Spinal cord (tissue), 10 donors: ENCODE data around the gene ICAM4. TPM values are rescaled to one million over a fixed set of nuclear protein-coding genes. Genes with fewer than 3 reads are reported as not detected.

Experiments used
- DNase-seq, 6 donors: peaks; one replicate each; pipeline versions ENCODE4 v3.0.0 to v3.0.0-alpha.2; 2013 to 2015; ENCODE audit warnings: low spot score in 6 of 6, low read depth in 4 of 6
- H3K27ac ChIP-seq: one replicate; pipeline ENCODE4 v1.5.1; 2013; ENCODE audit warnings: low read depth, low read length, control low read depth
- H3K27me3 ChIP-seq: one replicate; pipeline ENCODE4 v1.6.1; 2013; ENCODE audit warnings: low read length; ENCODE audit not compliant: control insufficient read depth, insufficient read depth
- H3K36me3 ChIP-seq: one replicate; pipeline ENCODE4 v1.6.1; 2013; ENCODE audit warnings: low read length; ENCODE audit not compliant: control insufficient read depth, insufficient read depth
- H3K4me1 ChIP-seq: one replicate; pipeline ENCODE4 v1.6.1; 2013; ENCODE audit warnings: low read length; ENCODE audit not compliant: control insufficient read depth, insufficient read depth
- H3K4me3 ChIP-seq: one replicate; pipeline ENCODE4 v1.5.1; 2013; ENCODE audit warnings: low read depth, low read length, control low read depth
- H3K9me3 ChIP-seq: one replicate; pipeline ENCODE4 v1.6.1; 2013; ENCODE audit warnings: low read length; ENCODE audit not compliant: control insufficient read depth, insufficient read depth
- WGBS: methylation state at CpG from one replicate; pipeline ENCODE4 v1.1.5; 2013; ENCODE audit warnings: missing lambda C conversion rate; ENCODE audit not compliant: insufficient coverage; 5-methylcytosine and 5-hydroxymethylcytosine counted together
- polyA plus RNA-seq, 2 donors: library from polyadenylated mRNA; unstranded; fragments of 120-200 nt; gene quantifications; one replicate each; pipeline ENCODE4 v1.2.1, GENCODE V29; 2013; ENCODE audit not compliant: insufficient read length in 2 of 2
- total RNA-seq, 2 donors: library from RNA; depleted of rRNA in 1 of 2; stranded (reverse); fragments of 120-200 nt in 1 of 2; fragments of >200 nt in 1 of 2; gene quantifications; one replicate each; pipeline versions ENCODE4 v1.2.3 to v1.2.4, GENCODE V29; 2013 to 2014
- donor health status: healthy.

The ICAM4 gene
- total and polyA plus RNA-seq, 4 donors: 0.42 to 1.8 (median 1.1) TPM; not detected in 1

DNA sequence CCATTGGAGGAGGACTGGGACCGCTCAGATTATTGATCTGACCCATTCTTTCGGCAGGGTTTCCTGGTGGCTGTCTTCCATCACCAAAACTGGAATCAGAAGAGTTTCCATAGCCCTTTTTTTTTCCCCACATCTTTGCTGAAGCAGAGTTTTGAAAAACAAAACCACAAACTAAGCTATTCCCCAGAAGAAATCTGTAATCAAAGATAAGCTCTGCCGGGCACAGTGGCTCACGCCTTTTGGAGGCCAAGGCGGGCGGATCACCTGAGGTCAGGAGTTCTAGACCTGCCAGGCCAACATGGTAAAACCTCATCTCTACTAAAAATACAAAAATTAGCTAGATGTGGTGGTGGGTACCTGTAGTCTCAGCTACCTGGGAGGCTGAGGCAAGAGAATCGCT lies 20.0 kb upstream of the ICAM4 start:
- 88% methylated on average over 2 of the region's 7 CpGs for WGBS

GRCh38 chr19:10268071-10268470 lies 18.7 kb upstream of the ICAM4 start:
- 81% methylated on average over 6 of the region's 6 CpGs for WGBS
- Histone ChIP-seq H3K27ac (peak overlapping the region; percentile 25), H3K4me3 (no peak overlapping the region), H3K27me3 (peaks cover 47% of the 10 kb centered on the region), H3K9me3 (no peaks in the 10 kb centered on the region), H3K36me3 (no peaks in the 10 kb centered on the region), H3K4me1 (peaks cover 20% of the 10 kb centered on the region)
- no peak for DNase-seq

More for the DNA sequence above, 20.0 kb upstream of the ICAM4 start:
- H3K27me3 ChIP-seq: peaks cover 36% of the 10 kb centered on the region
- H3K36me3 ChIP-seq: no peaks in the 10 kb centered on the region
- DNase-seq: no peak
- H3K27ac ChIP-seq: no peak overlapping the region
- H3K9me3 ChIP-seq: no peaks in the 10 kb centered on the region
- no peak overlapping the region for H3K4me3 ChIP-seq
- H3K4me1 ChIP-seq: peaks cover 20% of the 10 kb centered on the region

DNA sequence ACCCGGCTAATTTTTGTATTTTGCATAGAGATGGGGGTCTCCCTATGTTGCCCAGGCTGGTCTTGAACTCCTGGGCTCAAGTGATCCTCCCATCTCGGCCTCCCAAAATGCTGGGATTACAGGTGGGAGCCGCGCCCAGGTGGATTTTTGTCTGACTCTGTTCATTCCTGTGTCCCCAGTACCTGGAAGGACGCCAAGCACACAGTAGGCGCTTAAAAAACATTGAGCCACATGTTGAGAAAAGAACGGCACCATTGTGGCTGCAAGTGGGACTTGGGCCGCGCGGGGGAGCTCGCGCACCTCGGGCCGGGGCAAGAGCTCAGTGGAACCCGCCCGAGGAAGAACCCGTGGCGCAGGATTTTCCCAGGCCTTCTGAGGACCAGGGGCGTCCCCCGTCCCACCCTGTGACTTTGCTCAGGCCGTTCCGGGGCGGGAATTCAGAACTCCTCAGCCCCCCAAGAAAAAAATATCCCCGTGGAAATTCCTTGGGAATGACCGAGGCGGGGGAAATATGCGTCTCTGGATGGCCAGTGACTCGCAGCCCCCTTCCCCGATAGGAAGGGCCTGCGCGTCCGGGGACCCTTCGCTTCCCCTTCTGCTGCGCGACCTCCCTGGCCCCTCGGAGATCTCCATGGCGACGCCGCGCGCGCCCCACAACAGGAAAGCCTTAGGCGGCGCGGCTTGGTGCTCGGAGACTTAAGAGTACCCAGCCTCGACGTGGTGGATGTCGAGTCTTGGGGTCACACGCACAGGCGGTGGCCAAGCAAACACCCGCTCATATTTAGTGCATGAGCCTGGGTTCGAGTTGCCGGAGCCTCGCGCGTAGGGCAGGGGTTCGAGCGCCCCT lies 17.2 kb upstream of the ICAM4 start:
- H3K9me3 ChIP-seq: no peaks in the 10 kb centered on the region
- peaks cover 20% of the 10 kb centered on the region for H3K4me1 ChIP-seq
- peak in 2 of 6 donors; percentile 63 to 80 for DNase-seq
- no peaks in the 10 kb centered on the region for H3K36me3 ChIP-seq
- H3K4me3 ChIP-seq: peak overlapping the region; percentile 38
- 4% methylated on average over 59 of the region's 59 CpGs for WGBS
- peaks cover 47% of the 10 kb centered on the region for H3K27me3 ChIP-seq
- peak overlapping the region; percentile 52 for H3K27ac ChIP-seq

DNA sequence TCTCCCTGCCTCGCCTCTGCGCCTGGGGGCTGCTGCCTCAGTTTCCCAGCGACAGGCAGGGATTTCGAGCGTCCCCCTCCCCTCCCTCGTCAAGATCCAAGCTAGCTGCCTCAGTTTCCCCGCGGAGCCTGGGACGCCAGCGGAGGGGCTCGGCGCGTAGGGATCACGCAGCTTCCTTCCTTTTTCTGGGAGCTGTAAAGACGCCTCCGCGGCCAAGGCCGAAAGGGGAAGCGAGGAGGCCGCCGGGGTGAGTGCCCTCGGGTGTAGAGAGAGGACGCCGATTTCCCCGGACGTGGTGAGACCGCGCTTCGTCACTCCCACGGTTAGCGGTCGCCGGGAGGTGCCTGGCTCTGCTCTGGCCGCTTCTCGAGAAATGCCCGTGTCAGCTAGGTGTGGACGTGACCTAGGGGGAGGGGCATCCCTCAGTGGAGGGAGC lies 16.6 kb upstream of the ICAM4 start:
- WGBS: 6% methylated on average over 36 of the region's 37 CpGs
- no peaks in the 10 kb centered on the region for H3K9me3 ChIP-seq
- peak in 1 of 6 donors; percentile 25 for DNase-seq
- H3K27ac ChIP-seq: peak overlapping the region; percentile 52
- no peaks in the 10 kb centered on the region for H3K36me3 ChIP-seq
- H3K4me1 ChIP-seq: peaks cover 20% of the 10 kb centered on the region
- peaks cover 47% of the 10 kb centered on the region for H3K27me3 ChIP-seq
- H3K4me3 ChIP-seq: peak overlapping the region; percentile 38

DNA sequence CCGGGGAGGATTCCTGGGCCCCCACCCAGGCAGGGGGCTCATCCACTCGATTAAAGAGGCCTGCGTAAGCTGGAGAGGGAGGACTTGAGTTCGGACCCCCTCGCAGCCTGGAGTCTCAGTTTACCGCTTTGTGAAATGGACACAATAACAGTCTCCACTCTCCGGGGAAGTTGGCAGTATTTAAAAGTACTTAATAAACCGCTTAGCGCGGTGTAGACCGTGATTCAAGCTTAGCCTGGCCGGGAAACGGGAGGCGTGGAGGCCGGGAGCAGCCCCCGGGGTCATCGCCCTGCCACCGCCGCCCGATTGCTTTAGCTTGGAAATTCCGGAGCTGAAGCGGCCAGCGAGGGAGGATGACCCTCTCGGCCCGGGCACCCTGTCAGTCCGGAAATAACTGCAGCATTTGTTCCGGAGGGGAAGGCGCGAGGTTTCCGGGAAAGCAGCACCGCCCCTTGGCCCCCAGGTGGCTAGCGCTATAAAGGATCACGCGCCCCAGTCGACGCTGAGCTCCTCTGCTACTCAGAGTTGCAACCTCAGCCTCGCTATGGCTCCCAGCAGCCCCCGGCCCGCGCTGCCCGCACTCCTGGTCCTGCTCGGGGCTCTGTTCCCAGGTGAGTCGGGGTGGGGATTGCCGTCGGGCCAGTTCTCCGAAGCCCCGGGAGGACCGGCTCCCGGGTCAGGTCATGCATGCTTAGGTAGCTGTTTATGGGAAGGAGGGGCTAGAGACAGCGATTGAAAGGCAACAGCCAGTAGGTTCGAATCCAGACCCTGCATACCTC lies 15.9 kb upstream of the ICAM4 start, which contains the start of gene ICAM1:
TSS of gene ICAM1 (plus strand) at position 505 of the 779 bp plus-strand sequence. CDS start at position 545, 40 bp downstream.
- 2% methylated on average over 48 of the region's 51 CpGs for WGBS
- peaks cover 20% of the 10 kb centered on the region for H3K4me1 ChIP-seq
- H3K27me3 ChIP-seq: peaks cover 47% of the 10 kb centered on the region
- no peaks in the 10 kb centered on the region for H3K9me3 ChIP-seq
- DNase-seq: peak in 1 of 6 donors; percentile 56
- no peaks in the 10 kb centered on the region for H3K36me3 ChIP-seq
- peak within 1 kb of the TSS; percentile 52 for H3K27ac ChIP-seq
- peak within 1 kb of the TSS; percentile 38 for H3K4me3 ChIP-seq

GRCh38 chr19:10271543-10272086 lies 15.1 kb upstream of the ICAM4 start:
- Histone ChIP-seq H3K27ac (no peak overlapping the region), H3K36me3 (no peaks in the 10 kb centered on the region), H3K27me3 (peaks cover 47% of the 10 kb centered on the region), H3K9me3 (no peaks in the 10 kb centered on the region), H3K4me1 (peaks cover 20% of the 10 kb centered on the region), H3K4me3 (peak overlapping the region; percentile 38)
- DNase-seq: no peak
- 42% methylated on average over 9 of the region's 12 CpGs for WGBS

DNA sequence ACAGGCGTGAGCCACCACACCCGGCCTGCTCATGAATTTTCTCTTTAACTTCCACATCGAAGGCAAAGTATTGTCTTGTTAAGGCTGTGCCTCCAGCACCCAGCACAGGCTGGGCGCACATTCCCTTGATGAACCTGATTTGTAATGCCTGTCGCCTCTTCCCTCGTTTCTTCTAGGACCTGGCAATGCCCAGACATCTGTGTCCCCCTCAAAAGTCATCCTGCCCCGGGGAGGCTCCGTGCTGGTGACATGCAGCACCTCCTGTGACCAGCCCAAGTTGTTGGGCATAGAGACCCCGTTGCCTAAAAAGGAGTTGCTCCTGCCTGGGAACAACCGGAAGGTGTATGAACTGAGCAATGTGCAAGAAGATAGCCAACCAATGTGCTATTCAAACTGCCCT lies 12.2 kb upstream of the ICAM4 start:
- DNase-seq: no peak
- no peak overlapping the region for H3K4me3 ChIP-seq
- no peaks in the 10 kb centered on the region for H3K36me3 ChIP-seq
- H3K27ac ChIP-seq: no peak overlapping the region
- H3K9me3 ChIP-seq: no peaks in the 10 kb centered on the region
- H3K4me1 ChIP-seq: peaks cover 17% of the 10 kb centered on the region
- peaks cover 36% of the 10 kb centered on the region for H3K27me3 ChIP-seq
- WGBS: 89% methylated on average over 10 of the region's 10 CpGs

GRCh38 chr19:10277795-10278589 lies 8.8 kb upstream of the ICAM4 start:
- H3K27ac ChIP-seq: no peak overlapping the region
- no peaks in the 10 kb centered on the region for H3K36me3 ChIP-seq
- H3K4me3 ChIP-seq: no peak overlapping the region
- no peaks in the 10 kb centered on the region for H3K4me1 ChIP-seq
- 83% methylated on average over 4 of the region's 9 CpGs for WGBS
- H3K9me3 ChIP-seq: no peaks in the 10 kb centered on the region
- H3K27me3 ChIP-seq: peaks cover 5% of the 10 kb centered on the region
- DNase-seq: no peak

DNA sequence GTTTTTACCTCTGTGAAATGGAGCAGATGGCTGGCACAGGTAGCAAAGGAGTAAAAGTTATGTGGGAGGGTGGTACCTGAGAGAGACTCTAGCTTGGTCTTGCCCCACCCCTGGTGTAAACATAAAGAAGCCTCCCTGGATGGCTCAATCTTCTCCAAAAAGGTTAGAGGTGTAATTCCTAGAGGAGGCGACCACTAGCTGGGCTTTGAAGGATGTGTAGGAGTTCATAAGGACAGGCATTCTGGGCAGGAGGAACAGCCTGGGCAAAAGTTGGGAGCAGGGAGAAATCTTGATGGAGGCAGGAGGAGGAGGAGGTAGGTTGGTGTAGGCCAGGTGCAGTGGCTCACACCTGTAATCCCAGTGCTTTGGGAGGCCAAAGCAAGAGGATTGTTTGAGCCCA lies 7.8 kb upstream of the ICAM4 start:
- Histone ChIP-seq H3K4me3 (no peak overlapping the region), H3K27ac (no peak overlapping the region), H3K36me3 (peaks cover 1% of the 10 kb centered on the region), H3K27me3 (peaks cover 10% of the 10 kb centered on the region), H3K4me1 (no peaks in the 10 kb centered on the region), H3K9me3 (no peaks in the 10 kb centered on the region)
- WGBS: 81% methylated on average over 1 of the region's 1 CpG
- no peak for DNase-seq
